Fibroblast of skin of back (primary cell): ENCODE results near the gene PCSK5.
A peak's percentile ranks its signal among the peaks of the same experiment; 100 is the strongest.
"Not testable (repeated sequence)": the region's sequence is repeated elsewhere in the genome, so short reads cannot be mapped to it uniquely, and the experiment has no call there.

ENCODE experiments used
- DNase-seq: peaks from one replicate; pipeline ENCODE4 v3.0.0-alpha.2; 2013

PCSK5 gene

DNA sequence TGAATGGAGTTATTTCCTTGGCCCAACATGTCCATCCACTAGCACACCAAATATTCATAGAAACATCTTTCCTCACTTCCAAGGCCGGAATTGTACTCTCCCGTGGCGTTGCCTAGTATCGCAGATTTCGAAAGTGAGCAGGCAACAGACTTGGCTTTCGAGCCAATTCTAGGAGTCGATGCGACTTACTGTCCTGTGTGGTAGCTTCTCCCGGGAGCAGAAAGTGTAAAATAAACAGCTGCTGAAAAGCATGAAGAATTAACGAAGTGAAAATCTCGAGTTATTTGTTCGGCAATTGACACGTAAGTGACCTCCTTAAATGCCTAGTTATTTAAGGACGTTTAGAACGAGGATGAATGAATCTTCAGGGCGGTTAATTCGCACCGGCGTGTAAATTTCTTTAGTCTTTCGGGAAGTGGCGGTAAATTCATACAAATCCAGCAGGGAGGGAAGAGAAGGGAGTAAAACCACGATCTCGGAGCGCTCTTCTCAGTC lies 449 bp upstream of the PCSK5 start:
- DNase-seq: peak; percentile 72

DNA sequence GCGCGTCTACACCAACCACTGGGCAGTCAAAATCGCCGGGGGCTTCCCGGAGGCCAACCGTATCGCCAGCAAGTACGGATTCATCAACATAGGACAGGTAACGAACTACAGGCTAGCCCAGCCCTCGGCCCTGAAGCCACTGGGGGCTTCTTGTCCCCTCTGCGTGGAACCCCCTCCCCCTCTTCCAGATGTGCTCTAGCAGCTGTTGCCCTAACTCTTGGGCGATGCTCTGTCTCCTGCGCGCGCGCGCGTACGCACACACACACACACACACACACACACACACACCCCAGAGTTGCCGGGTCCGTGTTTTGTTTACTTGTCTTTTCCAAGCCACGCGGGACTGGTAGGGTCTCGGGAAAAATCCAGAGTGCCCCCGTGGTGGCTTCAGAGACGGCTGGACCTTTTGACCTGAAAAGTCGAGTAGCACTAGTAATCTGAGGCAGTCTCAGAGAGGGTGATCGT lies 836 bp downstream of the PCSK5 start:
- DNase-seq: peak; percentile 30

DNA sequence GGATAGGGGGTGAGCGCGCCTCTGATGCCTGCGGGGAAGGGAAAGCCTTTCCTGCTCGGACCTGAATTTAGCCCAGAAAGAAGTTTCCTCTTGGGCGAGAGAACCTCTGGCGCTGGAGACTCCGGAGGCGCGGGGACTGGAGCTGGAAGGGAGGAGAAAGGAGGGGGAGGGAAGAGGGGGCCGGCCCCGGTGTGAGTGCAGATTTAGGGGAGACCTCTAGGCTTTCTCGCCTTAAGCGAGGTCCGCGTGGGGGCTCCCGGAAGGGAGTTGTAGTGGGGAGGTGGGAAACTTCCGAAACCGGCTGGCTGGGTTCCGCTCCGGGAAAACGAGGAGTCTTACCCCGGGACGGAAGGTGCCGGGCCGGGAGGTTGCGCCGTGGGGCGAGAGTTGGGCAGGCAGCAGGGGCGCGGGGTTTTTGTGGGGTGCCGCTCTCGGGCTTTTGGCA lies 1.3 kb downstream of the PCSK5 start:
- peak; percentile 35 for DNase-seq

DNA sequence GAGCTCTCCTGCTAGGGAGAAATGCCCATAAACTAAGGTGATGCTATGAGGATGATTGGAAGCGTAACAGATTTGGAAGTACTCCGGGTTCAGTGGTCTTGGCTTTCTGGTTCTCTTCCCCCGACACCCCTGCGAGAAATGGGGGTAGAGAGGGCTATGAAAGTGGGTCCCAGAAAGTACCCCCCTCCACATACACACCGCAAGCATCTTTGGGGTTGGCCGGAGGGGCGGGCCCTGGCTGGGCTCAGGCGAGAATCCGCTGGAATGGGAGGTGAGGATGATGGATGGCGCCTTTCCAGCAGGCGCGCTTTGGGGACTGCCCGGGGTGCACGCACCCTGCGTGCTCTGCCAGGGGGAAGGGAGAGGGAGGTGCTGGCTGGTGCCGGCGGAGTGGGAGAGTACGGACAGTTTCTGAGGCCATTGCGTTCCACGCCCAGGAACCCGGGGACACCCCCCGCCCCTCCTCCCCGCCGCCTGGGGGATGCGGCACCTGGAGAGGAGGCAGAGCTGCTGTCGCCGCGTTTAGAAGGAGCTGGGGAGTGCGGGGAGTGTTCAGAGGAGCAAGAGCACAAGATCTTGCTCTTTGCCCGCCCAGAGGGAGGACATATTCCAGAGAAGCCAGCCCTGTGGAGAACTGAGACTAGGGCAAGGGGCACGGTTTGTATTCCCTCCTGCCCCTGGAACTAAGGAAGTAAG lies 1.9 kb downstream of the PCSK5 start:
- DNase-seq: no peak

DNA sequence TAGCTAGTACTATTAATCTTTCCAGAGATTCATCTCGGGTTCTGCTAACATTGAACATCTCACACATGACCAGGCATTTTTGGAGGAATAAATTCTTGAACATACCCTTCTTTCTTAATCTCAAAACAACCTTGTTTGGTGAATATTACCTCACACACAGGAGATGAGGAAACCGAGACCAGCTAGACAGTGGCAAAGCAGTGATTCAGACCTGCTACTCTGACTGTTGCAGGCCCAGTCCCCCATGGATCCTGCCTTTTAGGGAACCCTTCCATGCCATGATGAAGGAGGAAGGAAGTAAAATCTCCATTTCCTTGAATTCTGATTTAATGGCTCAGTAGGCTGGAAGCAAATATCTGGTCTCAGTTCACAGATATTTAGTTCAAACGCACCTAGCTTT lies 2.6 kb downstream of the PCSK5 start:
- no peak for DNase-seq

DNA sequence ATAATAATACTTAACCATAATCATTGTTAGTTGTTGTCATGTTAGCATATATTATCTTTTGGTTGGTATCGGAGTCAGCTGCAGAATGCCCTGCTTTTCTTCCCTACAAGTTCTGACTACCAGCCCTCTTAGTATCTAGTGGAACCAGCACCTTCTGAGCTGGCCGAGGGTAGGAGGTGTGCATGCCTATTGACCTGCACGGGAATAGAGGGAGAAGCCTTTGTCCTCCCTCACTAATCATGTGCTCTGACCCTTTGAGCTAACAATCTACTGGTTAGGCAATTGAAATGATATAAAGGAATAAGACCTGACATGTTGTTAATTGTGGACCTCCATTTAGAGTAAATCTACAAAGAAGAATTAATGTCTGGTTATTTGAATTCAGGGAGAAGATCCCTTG lies 4.1 kb downstream of the PCSK5 start:
- no peak for DNase-seq

DNA sequence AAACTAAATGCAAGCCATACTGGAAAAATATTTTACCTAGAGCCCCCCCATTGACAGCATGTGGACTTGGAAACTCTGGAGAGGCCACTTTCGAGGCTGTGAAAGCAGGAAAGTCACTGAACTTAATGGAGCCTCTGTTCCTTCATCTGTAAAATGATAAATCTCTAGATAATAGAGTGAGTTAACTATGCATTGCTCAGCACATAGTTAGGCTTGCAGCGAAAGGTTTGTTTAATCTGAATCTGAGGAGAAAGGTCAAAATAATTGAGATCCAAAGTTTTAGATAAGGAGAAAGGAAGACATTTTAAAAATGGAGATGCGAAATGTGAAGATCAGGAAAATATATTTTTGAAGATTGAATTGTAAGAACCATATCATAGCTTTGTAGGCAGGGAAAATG lies 4.6 kb downstream of the PCSK5 start:
- no peak for DNase-seq

DNA sequence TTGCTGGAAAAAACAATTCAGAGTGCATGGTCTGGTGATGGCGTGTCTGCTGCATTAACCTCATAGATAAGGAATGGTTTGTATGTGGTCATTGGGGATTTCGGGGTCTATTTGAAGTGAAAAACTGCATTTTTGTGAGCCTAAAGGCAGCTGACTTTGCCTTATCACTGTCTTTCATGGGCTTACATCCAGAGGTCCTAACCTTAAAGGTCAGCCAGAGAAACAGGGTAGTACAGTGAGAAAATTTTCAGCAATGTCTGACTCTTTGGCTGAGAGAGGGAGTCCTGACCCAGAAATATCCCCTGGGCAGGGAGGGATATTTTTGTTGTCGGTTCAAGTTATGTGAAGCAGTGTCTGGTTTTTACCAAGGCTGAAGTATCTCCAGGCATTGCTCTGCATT lies 5.7 kb downstream of the PCSK5 start:
- DNase-seq: no peak

DNA sequence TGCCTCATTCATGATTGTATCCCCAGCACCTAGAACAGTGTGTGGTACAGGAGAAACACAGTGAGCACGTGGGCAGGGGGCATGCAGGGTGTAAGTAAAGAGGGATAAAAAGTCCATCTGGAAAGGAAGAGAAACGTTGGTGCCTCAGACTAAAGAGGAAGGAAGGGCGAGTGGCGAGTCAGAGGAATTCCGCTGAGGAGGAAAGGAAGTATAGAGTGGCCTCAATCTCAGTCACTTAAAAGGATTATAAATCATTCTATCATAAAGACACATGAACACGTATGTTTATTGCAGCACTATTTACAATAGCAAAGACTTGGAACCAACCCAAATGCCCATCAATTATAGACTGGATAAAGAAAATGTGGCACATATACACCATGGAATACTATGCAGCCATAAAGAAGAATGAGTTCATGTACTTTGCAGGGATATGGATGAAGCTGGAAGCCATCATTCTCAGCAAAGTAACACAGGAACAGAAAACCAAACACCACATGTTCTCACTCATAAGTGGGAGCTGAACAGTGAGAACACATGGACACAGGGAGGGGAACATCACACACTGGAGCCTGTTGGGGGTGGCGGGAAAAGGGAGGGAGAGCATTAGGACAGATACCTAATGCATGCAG lies 10.5 kb downstream of the PCSK5 start:
- DNase-seq: not testable (repeated sequence)

DNA sequence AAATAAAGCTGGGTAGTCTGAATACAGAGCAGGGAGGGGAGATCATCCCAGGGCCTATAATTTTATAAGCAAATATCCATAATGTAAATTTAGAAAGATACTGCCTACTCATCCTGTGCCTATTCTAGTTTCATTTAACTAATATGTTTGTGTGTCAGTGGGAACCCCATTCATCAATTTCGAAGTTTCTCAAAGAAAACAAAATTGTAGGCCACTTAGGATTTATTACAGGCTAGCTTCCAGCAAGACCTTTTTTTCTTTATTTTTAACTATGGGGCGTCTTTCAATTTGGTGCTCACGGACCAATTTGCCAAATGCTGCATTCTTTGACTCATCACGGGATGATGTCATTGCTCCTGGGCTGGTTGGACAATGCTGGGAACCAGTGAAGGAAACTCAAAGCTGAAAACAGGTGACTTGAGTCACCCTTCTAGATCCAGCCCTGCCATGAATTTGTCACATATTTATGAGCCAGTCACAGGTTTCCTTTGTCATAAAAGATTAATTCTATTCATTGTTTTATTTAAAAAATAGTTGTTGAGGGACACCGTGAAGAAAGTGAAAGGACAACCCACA lies 13.4 kb downstream of the PCSK5 start:
- peak; percentile 55 for DNase-seq

DNA sequence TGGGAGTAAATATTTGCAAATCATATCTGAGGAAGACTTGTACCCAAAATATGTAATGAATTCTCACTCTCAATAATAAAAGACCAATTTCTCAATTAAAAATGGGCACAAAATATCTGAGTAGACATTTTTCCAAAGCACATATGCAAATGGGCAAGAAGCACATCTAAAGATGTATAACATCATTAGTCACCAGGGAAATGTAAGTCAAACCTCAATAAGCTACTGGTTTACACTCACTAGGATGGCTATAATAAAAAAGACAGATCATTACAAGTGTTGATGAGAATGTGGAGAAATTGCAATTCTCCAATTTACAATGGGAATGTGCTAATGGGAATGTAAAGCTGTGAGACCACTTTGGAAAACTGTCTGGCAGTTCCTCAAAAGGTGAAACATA lies 13.9 kb downstream of the PCSK5 start:
- DNase-seq: no peak

DNA sequence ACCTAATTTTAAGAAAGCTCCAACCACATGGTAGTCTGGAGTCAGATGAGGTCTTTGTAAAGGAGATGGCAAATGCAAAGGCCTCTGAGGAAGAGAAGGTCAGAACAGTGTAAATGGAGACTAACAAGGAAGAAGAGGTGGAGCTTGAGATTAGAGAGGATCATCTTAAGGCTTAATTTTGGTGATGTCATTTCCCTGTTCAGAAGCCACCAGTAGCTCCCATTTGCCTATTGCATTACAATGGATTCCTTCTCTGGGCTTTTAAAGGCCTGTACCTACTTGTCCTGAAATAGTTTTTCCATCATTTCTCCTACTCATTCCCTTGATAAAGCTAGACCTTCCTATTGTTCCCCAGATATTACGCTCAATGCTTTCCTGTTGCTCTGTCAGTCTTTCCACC lies 16.1 kb downstream of the PCSK5 start:
- DNase-seq: no peak

DNA sequence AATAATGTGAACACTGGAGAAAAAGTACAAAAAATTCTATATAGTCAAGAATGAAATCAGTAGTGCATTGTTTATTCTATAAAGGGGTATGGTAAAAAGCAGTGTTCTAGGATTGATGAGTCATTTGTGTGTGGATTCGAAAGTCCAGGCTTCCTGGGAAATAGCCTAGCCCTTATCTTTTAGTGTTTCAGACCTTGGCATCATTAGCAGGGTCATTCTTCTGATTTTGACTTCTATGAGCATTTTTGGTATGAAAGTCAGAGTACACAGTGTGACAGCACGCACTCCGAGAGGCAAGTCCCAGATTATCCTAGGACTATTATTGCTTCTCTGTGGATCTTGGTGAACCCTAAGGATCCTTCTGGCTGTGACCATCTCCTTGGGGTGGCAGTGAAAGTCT lies 16.9 kb downstream of the PCSK5 start:
- peak; percentile 32 for DNase-seq

DNA sequence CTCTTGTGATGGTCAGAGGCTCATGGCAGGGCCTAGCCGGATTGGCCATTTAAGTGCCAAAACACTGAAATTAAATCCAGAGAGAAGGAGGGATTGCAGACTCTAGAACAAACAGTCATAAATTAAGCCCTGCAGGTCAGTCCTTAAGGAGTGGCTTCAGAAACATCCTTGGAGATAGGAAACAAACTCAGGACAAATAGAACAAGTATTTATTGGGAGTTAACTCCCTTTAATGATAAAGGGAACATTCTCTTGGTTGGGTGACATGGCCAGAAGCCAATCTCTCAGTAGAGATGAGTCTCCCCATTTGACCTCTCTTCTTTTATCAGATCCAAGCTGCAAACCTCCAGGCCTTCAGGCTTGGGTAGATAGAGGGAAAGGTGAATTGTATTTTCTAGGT lies 17.4 kb downstream of the PCSK5 start:
- no peak for DNase-seq

DNA sequence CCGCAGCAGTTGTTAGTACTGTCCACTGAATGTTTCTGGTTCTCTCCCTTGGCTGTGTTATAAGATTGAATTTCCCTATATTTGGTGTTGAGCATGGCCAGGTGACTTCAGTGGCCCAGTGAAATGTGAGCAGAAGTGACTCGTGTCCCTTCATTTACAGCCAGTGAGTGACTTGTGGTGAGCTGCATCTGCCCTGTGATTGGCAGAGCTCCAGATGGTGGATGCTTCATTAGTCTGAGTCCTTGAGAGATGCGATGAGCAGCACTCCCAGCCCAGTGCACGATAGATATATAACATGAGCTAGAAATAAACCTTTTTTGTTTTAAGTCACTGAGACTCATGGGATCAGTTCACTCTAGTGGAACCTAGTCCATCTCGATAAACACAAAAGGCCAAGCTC lies 19.3 kb downstream of the PCSK5 start:
- peak; percentile 30 for DNase-seq

DNA sequence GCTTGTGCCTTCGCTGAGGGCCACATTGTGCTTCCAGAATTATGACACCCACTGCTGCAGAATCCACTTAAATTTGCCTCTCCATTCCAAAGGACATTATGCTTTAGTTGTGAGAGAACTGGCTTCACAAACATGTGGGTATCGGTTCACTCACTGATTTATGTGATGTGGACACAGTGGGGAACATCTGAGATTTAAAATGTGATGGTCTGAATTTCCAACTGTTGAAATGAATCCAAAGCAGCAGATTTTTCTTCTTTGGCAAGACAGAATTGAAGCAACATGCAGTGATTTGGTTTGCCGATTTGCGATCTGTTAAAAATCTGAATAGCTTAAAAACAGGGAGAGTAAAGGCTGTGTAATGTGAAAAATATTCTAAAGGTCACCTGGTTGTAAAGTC lies 20.3 kb downstream of the PCSK5 start:
- no peak for DNase-seq

DNA sequence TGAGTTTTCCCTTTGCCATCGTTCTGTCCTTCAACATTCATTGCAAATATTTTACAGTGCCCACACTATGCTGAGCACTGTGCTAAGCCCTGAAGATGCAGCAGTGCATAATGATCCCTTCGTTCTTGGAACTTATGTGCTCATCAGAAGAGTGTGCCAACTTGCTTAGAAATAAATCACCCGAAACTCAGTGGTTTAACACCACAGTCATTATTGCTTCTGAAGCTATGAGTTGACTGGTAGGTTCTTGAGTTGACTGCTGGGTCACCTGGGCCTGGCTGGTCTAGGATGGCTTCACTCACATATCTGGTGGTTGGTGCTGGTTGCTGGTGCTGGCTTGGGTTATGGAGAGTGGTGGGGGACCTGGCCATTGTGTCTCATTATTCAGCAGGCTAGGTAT lies 20.9 kb downstream of the PCSK5 start:
- DNase-seq: no peak

DNA sequence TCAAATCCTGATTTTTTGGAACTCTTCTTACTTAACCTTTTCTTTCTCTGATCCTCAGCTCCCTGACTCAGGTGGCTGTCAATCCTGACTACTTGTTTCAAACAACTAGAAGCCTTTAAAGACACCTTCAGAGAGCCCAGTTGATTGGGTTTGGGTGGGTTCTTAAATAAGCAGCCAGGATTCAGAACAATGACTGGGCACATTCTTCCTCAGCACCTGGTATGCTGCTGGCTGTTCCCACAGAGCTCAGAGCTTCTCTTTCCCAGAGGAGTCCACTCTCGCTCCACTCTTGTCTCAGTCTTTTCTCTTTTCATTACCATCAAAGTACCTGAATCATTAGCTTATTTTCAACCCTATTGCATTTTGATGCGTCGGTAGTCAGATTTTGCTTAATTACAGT lies 22.5 kb downstream of the PCSK5 start:
- DNase-seq: no peak

DNA sequence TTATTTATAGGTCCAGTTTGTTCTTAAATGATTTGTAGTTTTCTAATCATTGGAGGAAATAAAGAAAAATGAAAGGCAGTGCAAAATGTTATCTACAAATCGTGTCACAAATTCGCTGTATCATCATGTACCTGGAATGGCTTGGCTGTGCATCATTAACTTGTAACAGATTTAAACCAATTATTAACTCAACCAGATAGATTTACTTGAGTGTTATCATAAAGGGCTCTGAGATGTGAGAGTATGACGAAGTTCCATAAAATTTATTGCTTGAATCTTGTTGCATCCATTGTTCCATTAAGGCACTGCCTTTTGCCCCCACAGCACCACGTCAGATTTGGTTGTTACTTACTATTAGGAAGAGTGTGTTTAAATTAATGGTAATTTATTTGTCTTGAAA lies 23.5 kb downstream of the PCSK5 start:
- no peak for DNase-seq

DNA sequence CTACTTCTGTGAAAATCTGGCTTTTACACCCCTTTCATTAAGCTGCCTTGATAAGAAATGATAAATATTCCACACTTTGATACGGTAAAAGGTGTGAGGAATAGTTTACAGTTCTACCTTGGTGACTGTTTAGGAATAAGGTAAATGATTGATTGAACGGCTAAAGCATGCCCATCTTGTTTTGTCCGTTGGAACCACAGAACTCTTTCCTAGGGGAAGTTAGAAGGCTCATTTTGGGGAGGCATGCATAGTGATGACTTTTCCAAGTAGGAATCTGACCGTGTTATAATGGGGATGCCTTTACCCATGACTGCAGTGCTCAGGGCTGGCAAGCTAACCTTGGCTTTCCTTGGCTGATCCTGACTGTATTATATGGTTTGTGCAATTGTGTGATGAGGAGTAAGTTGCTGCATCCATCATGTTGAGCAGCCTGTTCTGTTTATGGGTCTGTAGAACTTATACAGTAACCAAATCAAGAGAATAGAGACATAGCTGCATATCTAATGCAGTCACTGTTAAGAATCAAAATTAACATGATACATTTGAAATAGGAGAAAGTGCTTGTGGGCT lies 24.5 kb downstream of the PCSK5 start:
- DNase-seq: no peak

DNA sequence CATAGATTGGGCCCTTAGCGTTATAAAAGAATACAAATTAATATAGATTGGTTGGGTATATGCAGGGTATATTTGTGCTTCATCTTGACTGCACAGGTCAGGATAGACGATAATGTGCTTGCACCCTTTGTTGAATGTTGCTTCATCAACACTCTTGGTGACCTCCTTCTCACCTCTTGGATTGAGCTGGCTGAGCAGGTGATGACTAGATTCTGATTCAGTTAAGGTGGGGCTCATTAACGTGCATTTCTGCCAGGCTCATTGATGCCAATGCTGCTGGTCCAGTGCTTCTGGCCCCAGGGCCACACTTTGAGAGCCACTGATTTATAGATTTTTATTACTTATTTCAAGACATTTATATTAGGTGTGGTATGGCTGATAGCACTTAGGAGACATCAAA lies 27.7 kb downstream of the PCSK5 start:
- no peak for DNase-seq

DNA sequence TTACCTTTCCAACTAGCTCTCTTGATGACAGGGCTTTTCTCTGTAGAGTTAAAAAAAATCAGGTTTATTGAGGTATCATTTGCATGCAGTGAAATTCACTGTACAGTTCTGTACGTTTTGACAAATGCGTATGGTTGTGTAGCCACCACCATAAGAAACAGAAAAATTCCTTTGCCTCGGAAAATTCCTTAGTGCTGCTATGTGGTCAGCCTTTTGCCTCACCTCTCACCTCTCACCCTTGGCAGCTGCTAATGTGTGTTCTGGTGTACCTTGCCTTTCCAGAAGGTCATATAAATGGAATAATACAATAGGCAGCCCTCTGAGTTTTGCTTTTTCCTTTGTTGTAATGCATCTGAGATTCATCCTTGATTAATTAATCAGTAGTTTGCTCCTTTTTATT lies 28.4 kb downstream of the PCSK5 start:
- no peak for DNase-seq

DNA sequence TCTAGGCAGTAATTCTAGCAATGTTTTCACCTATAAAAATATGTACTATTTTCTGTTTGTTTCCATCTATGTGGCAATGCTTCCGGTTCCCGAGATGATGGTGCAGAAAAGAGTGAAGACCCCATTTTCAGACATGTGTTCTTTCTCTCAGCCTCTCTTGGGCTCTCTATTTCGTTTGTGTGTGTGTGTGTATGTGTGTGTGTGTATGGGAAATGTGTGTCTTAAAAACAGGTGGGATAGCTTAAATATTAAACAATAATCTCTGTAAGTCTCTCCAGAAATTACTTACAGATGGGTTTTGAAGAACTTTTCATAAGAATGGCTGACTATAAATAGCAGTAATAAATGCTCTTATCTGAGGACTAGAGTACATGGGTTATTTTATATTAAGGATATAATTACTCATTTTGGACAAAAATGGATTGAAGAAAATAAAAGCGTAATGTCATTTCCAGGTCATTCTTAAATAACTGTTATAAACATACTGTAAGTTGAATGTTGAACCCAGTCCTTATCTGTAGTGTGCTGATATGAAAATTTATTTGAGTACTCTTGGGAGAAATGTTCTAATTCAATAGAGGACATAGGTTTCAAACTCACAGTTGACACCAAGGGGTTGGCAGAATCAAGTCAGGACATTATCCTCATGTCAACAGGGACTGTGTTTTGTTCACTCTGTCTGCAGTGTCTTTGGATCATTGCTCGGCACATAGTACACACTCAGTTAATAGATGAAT lies 31.1 kb downstream of the PCSK5 start:
- no peak for DNase-seq
